Measurements from ENCODE around the gene FBLN5.
"Not testable (repeated sequence)": the region's sequence is repeated elsewhere in the genome, so short reads cannot be mapped to it uniquely, and the experiment has no call there.

The FBLN5 gene

DNA sequence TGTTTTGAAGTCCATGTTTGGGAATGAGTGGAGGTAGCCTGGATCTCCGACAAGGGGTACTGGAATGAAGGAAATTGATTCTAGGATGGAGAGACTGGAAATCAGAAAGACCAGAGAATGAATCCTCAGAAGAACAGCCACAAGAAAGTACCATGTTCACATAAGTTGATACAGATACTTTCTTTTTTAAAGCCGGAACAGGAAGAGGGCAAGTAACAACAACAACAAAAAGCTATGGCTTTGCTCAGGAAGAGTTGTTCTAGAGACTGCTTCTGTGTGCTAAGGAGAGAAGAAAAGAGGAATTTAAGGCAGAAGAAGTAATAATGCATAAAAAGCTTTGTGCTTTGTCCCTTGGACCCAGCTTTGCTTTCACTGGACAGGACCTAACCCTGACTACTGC lies 86.4 kb downstream of the FBLN5 start:
- DNase-seq (ENCODE audit: low read depth in 2 of 2): no peak

DNA sequence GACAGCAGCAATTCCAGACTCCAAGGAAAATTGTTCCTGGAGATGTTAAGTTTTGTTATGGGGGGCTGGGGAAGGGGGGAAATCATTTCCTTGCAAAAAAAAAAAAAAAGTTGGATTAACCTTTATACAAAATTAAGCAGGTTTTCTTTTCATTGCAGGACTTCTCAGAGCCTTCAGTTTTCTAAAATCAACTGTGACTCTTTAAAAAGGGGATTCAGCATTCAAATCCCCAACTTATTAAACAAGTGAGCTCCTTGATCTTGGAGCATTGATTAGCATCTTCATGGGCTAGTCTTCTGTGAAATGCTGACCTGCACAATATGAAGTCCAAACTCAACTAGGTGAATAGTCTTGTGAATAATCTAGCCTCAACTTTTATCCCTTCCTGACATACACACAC lies 87.3 kb downstream of the FBLN5 start:
- DNase-seq (ENCODE audit: low read depth in 2 of 2): no peak

DNA sequence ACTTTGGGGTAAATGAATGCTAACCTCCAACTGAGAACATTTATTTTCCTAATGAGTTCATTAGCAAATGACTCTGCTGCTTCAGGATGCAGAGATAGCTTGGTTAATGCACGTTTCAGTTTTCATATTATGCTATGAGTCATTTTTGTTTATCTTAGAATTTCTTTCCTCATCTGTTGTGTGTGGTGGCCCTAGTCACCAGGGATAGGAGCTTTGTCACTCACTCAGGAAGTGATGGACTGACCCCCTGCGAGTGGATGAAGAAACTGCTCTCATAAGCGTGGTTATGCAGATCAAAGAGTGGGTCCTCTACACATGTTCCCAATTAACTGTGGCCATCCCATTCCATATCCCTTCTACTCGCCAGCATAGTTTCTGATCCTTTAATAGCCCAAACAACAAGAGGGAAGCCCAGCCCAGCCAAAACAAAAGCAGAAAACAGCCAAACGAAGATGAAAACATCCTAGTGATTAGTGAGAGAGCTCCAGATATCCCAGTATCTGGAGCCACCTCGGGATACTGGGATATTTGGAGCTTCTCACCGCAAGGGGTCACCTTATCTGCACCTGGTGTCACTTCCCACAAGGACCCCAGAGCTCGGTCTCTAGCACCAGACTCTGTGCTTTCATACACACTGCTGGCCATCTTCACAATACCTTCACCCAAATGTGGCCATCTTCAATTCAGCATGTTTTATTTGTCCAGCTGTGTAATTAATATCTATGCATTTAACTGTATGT lies 88.8 kb downstream of the FBLN5 start:
- DNase-seq (ENCODE audit: low read depth in 2 of 2): no peak

DNA sequence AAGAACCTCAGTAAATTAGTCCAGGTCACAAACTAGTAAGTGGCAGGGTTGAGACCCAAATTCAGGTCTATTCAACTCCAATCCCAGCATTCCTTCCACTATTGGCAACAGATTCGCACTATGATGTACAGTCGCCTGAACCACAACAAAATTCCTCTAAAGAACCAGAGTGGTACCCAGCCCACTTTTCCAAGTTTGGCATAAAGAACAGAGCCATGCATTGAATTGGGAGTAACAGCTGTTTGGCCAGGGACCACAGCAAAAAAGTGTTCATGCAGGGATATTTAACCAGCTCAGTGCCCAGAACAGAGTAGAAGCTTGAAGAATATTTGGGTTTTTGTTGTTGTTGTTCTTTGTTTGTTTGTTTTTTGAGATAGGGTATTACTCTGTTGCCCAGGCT lies 89.9 kb downstream of the FBLN5 start:
- DNase-seq (ENCODE audit: low read depth in 2 of 2): no peak

DNA sequence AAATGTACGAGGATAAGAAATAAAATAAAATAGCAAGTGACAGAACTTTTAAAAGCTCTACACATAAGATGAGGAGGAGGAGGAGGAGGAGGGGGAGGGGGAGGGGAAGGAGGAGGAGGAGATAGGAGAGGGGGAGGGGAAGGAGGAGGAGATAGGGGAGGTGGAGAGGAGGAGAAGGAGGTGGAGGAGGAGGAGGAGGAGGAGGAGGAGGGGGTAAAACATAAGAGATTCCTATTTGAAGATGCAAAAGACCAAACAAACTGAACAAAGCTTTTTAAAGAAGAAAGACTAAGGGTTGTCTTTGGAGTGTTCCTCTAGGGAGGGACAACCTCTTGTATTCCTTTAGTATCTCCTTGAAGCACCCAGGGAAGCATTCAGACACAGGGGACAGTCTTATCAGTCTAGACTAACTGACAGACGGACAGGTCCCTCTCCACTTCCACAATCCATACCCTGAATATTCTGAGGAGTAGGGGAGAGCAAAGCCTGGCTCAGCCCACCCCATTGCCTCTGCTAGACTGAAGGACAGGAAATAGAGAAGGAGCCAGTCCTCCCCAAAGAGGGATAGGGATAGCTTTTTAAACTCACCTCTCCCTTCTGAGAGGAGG lies 93.1 kb downstream of the FBLN5 start:
- no peak for DNase-seq (ENCODE audit: low read depth in 2 of 2)

DNA sequence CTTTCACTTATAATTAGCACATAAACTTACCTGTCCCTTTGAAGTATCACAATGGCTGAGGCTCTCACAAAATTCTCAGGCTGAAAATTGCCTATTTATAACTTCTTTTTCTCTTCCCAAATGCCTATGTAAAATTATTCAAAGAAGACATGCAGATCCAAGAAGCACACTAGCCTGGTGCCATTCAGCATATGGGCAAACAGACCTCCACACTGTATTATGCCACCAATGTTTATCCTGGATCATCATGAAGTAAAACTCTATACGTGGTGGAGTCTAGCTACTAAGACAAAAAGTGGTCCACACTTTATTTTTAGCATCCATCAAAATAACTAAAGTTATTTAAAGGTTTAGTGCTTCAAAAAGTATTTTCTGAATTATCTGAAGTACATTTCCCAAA lies 95.9 kb downstream of the FBLN5 start:
- no peak for DNase-seq (ENCODE audit: low read depth in 2 of 2)

DNA sequence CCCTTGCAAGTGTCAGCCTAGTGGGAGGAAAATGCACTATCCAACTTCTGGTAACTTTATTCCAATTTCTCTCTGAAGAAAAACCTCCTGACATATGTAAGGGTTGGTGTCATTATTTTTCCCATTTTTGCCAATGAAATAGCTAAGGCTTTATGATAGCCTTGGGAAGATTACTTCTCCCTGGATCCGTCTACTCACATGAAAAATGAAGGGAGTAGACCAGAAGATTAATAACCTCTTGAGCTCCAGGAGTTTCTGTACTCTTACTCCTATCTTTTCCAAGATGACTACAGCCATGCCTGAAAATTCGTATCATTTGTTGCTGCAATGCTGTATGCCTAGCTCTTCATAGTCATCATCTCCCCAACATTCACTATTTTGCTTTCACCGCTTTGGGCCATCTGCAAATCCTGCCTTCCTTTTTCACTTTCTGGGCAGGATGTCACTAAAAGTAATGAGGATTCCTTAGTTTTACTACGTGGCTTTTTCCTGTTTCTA lies 98.9 kb downstream of the FBLN5 start:
- no peak for DNase-seq (ENCODE audit: low read depth in 2 of 2)

DNA sequence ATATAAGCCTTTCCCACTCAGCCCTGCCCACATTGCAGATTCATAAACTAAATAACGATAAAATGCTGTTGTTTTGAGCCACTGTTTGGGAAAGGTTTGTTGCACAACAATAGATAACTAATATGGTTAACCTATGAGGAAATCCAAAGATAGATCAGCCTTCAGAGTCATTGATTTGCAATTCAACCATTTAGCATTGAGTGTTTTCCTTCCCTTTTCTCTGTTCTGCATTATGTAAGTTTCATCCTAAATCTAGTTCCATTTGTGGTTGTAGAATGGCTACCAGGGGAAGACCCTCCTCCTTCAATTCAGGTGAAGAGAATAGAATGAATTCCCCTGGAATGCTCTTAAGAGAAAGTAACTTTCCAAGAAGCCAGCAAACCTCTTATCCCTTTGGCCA lies 99.8 kb downstream of the FBLN5 start:
- no peak for DNase-seq (ENCODE audit: low read depth in 2 of 2)

DNA sequence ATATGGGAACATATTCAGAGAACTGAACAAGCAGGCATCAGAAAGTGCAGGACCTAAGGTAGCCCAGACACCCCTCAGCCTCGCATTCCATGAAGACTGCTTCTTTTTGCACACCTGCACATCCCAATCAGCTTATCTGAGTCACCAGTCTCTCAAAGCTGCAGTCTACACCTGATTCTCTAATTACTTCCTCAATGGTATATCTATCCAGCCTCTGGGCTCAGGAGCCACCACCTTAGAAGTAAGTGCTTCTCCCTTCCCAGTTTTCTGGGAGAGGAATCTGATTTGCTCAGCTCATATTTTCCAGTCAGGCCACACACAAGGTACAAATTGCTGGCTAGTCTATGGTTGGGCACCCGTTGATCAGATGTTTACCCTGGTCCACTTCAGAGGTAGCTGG lies 101.8 kb downstream of the FBLN5 start:
- no peak for DNase-seq (ENCODE audit: low read depth in 2 of 2)

DNA sequence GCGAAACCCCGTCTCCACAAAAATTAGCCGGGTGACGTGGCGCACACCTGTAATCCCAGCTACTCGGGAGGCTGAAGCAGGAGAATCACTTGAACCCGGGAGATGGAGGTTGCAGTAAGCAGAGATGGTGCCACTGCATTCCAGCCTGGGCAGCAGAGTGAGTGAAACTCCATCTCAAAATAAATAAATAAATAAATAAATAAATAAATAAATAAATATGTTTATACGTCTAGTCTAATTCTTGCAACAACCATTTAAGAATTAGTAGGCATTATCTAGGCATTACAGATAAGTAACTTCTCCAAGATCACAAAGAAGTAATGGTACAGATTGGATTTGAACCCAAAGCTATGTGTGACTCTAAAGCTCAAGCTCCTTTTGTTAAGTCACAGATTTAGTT lies 102.4 kb downstream of the FBLN5 start:
- not testable (repeated sequence) for DNase-seq (ENCODE audit: low read depth in 2 of 2)

DNA sequence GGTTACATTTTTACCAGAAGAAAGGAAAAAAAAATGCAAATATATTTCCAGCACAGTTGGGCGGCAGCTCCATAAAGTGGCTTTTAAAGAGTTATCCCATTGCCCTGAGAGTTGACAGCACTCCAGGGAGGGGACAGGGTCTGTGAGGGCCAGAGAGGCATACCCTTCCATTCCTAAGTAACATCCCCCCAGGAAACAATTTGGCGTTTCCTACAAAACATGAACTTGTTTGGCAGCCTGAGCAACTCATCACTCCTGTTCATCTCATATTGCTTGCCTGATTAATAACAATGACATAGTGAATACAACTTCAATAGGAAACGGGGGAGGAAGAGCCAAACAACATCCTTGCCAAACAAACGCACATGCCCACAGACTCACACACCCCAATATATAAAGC lies 103.5 kb downstream of the FBLN5 start:
- DNase-seq (ENCODE audit: low read depth in 2 of 2): no peak

DNA sequence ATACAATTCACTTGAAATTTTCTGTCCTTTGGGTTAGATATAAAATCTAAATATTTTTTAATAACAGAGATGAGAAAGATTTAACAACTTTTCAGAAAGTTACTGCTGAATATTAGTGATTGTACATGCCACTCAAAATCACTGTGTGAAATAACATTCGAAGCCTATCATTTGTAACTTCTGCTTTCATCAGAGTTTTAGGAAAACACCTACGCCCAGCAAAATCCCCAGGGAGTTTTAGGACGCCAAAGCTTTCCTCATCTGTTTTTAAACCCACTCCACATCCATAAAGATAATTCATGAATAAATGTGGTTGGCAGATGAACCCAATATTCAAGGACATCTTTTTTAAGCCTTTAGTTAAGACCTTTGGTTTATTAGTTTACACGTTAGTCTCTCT lies 104.1 kb downstream of the FBLN5 start:
- DNase-seq (ENCODE audit: low read depth in 2 of 2): no peak

DNA sequence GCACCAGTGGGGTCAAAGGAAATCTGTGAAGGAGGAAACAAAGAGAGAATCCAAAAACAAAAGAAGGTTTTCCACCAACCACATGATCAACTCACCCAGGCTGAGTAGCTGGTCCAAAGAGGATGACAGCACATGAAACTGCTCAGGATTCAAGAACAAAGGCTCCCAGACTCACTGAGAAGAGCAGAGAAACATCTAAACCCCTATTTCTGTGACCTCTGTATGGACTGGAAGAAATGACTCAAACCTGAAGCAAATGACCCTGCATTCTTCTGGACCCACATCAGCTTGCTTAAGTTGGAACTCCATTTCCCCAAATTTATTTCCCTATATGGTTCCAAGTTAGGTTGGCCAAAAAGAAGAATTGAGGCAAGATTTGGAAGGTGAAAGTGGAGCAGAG lies 106.4 kb downstream of the FBLN5 start:
- DNase-seq (ENCODE audit: low read depth in 2 of 2): no peak

DNA sequence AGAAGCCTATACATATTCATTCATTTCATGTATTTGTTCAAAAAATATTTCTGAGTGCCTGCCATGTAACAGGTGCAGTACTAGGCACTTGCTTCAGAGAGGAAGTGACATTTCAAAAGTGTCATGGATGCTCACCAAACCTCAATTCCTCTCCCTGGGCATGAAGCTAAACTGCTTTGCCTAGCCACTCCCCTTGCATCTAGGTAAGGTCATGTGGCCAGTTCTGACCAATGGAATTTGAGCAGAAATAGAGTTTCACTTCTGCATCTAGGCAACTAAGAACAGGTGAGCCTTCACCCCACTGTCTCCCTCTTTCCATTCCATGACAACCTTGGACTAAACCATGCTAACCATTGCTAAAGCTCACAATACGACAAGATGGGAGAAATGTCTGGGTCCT lies 107.7 kb downstream of the FBLN5 start:
- no peak for DNase-seq (ENCODE audit: low read depth in 2 of 2)

DNA sequence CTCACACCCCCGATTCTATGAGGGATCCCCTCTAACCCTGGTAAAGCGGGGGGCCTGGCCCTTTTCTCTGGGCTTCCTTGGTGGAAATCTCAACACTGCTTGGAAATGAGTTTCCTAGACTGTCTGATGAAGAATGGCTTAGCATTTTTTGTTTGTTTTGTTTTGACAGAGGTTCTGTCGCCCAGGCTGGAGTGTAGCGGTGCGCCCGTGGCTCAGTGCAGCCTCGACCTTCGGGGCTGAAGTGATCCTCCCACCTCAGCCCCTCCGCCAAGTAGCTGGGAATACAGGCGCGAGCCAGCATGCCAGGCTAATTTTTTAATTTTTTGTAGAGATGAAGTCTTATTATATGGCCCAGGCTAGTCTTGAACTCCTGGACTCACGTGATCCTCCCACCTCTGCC lies 110.4 kb downstream of the FBLN5 start:
- no peak for DNase-seq (ENCODE audit: low read depth in 2 of 2)

DNA sequence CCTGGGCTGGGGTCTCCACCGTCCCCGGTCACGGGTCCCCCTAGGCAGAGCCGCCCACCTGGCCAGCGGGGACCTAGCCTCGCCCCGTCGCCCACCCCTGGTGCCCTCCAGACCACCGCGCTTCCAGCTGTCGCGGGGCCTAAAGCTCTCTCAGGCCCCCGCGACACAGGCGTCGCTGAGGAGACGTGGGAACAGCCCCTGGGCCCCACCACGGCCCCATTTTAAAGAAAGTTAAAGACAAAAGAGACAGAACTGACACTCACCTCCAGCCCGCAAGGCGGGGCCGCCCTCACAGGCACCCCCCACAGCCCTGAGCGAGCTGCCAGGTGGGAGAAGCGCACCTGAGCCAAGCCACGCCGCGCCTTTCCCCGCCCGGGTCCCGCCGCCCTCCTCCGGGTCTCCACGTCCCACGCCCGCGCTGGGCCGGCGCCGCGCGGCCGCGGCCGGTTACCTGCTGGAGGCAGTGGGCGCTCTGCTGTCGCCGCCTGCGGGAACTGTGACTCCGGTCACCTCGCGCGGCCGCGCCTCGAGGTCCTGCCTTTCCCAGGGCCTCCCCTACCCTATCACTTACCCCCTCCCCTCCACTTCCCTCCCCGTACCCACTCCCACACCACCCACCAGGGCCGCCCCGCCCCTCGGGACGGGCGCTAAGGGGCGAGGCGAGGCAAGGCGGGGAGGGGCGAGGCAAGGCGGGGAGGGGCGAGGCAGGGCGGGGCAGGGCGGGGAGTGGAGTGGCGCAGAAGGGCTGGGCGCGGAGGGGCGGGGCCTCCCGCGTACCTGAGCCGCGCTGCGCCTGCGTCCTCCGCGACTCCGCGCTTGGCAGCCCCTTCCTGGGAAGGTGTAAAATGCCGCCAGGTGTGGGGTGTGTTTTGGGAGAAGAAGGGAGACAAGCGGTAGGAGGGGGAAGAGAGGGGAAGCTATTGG lies 111.3 kb downstream of the FBLN5 start:
- DNase-seq (ENCODE audit: low read depth in 2 of 2): peak; percentile 79 to 84

DNA sequence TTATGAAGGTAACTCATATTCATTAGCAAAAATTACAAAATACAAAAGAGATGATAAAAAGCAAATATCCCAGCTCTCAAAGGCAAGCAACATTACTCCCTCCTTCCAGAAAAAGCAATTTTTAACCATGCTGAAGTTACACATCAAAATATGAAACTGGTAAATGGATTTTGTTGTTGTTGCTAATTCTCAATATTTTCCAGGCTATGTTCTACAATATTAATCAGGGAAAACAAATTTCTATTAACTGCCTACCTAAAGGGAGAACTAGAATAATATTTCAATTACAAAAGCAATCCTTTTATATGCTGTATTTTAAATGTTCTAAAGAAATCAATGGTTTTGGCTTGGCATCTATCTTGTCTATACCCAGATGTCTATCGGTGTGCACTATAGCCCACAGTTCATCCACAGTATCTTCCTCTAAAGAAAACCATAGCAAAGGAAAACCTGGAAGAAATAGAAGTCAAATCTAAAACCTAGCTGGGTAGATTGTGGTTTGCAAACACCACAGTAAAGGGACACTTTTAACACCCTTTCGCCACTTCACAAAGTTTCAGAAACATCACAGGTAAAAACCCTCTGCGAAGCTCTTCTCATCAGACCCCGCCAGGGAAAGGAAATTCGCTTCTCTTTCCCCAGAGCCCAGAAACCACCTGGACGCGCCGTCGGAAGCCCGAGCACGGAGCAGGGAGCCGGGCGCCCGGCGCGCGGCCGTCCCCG lies 112.1 kb downstream of the FBLN5 start:
- peak in 1 of 2 experiments; percentile 13 for DNase-seq (ENCODE audit: low read depth in 2 of 2)

DNA sequence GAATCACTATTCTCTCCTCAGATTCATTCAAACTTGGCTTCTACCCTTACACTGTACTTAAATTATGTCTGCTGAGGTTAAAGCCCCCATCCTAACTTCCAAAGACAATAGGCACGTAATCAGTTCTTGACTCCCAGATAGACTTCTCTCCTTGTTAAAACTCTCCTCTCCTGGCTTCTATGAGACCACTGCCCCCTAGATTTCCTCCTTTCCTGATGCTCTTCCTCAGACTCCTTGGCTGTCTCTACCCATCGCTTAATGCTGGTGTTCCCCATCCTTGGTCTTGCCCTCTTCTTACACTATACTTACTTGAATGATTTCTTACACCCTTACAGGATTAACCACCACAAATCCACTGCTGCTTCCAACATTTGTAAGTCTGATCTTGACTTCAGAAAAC lies 112.9 kb downstream of the FBLN5 start:
- DNase-seq (ENCODE audit: low read depth in 2 of 2): no peak

DNA sequence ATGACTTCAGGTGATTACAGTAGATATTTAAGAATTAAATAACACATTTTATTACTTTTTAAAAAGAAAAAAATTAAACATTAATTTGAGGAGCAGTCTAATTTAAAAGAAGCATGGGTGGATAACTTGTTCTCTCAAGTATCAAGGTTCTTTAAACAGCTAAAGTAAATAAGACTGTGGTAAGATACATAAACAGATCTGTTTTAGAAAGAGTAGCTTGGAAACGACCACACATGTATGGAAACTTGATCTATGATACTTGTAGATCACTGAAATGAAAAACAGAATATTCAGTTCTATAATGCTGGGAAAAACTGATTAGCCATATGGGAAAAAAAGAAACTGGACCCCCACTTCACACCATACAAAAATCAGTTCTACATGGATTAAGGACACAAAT lies 116.2 kb downstream of the FBLN5 start:
- DNase-seq (ENCODE audit: low read depth in 2 of 2): no peak

DNA sequence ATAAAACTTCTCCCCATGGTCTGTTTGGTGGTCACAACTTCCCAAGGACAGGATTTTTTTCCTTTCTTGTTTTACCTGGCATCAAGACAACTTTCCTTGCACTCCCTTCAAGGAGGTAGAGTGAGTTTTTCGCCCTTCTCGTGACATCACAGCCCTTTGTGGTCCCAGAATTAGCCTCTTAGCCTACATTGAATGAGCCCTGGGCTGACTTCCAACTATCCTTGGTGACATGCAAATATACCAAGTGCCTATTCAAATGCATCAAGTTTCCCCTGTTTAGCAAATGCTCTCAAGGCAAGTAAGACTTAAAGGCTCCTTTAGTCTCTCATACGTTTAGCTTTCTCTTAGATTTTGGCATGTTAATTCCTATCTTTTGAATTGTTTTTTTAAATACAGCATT lies 116.7 kb downstream of the FBLN5 start:
- no peak for DNase-seq (ENCODE audit: low read depth in 2 of 2)

DNA sequence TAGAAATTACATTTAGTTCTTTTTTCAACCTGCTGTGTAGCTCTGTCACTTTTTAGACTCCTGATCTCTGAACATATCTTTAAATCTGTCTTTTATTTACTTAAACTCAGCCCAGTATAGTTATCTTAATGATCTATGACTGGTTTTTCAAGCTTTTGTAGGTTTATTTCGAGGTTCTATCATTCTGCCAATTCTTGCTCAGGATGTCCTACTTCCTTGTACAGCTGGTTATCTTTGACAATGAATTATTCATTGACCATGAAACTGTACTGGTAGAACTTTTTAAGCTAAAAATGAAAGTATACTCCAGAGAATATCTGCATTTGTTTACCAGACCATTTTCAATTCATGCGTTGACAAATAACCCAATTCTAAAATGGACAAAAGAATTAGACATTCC lies 118.0 kb downstream of the FBLN5 start:
- DNase-seq (ENCODE audit: low read depth in 2 of 2): no peak

DNA sequence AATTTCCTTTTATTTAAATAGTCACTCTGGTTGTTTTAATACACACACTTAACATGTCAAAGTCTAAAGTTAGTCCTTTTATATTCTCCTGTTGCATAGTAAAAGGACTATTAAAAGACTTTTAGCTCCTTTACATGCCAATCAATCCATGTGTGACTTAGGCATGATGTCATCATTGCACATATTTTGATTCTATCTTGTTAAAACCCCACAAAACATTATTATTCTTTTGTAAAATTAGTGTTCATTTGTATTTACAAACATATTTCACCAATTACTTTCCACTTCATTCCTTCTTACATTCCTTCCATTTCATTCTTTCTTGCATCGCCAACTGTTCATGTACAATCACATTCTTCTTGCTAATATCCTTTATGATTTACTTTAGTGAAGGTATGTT lies 119.7 kb downstream of the FBLN5 start:
- DNase-seq (ENCODE audit: low read depth in 2 of 2): no peak
